SK-N-SH (cell line): ENCODE data around the gene AP5M1. TPM values are rescaled to one million over a fixed set of nuclear protein-coding genes. Genes with fewer than 3 reads are reported as not detected.

ENCODE experiments used
- CTCF ChIA-PET: fragments of 300-600, 350-600 bp; formaldehyde crosslinking; extraction: SDS; loops from one replicate; lab custom pipeline; 2021; lab: Yijun Ruan, JAX
- POLR2A ChIA-PET: fragments of 350-600 bp; sonication (Branson Sonifier 250); formaldehyde crosslinking; extraction: SDS; loops from one replicate; lab custom pipeline; 2020; ENCODE audit warnings: antibody characterized with exemption, inconsistent platforms; lab: Yijun Ruan, JAX
- DNase-seq: peaks from one replicate; pipeline ENCODE4 v3.0.0; 2012
- H2AFZ ChIP-seq: fragments of 200-600 bp; sonication (generic); 2 replicates; pipeline ENCODE4 v1.8.1; 2016; ENCODE audit warnings: antibody characterized with exemption, mild to moderate bottlenecking, low read depth
- H3F3A ChIP-seq: fragments of 200-600 bp; sonication (generic); replicated peaks from 2 replicates; pipeline ENCODE3; 2016; ENCODE audit warnings: antibody characterized with exemption, mild to moderate bottlenecking; ENCODE audit not compliant: insufficient read depth
- H3K27ac ChIP-seq, 2 experiments: fragments of 200-500 bp in 1 of 2; fragments of 200-600 bp in 1 of 2; sonication (Bioruptor generic) in 1 of 2; sonication (generic), shearing (Covaris generic) in 1 of 2; 2 replicates each; pipeline versions ENCODE4 v1.5.1 to v1.6.1; 2014 to 2016; ENCODE audit warnings: low read depth in 2 of 2, inconsistent platforms in 1 of 2, low read length in 1 of 2, mild to moderate bottlenecking in 1 of 2, mixed read lengths in 1 of 2
- H3K27me3 ChIP-seq: fragments of 200-600 bp; sonication (generic), shearing (Covaris generic); 2 replicates; pipeline ENCODE4 v1.6.1; 2016; ENCODE audit warnings: mixed run types; ENCODE audit not compliant: insufficient read depth
- H3K36me3 ChIP-seq, 2 experiments: fragments of 200-500 bp in 1 of 2; fragments of 200-600 bp in 1 of 2; sonication (Bioruptor generic) in 1 of 2; sonication (generic) in 1 of 2; replicated peaks in 1 of 2; 2 replicates each; pipeline versions ENCODE3 to v1.5.1; 2014 to 2016; ENCODE audit warnings: low read length in 1 of 2, mild to moderate bottlenecking in 1 of 2; ENCODE audit not compliant: insufficient read depth in 2 of 2, control insufficient read depth in 1 of 2
- H3K4me1 ChIP-seq, 2 experiments: fragments of 200-500 bp in 1 of 2; fragments of 200-600 bp in 1 of 2; sonication (Bioruptor generic) in 1 of 2; sonication (generic), shearing (Covaris generic) in 1 of 2; 2 replicates each; pipeline versions ENCODE4 v1.5.1 to v1.6.1; 2014 to 2016; ENCODE audit warnings: low read depth in 1 of 2, low read length in 1 of 2, mixed run types in 1 of 2; ENCODE audit not compliant: insufficient read depth in 2 of 2, control insufficient read depth in 1 of 2
- H3K4me2 ChIP-seq: fragments of 200-600 bp; sonication (generic), shearing (Covaris generic); 2 replicates; pipeline ENCODE4 v1.6.1; 2017; ENCODE audit warnings: mixed run types
- H3K4me3 ChIP-seq, 2 experiments: fragments of 200-500 bp in 1 of 2; fragments of 200-600 bp in 1 of 2; sonication (Bioruptor generic) in 1 of 2; sonication (generic), shearing (Covaris generic) in 1 of 2; 2 replicates each; pipeline versions ENCODE4 v1.5.1 to v1.8.1; 2014 to 2016; ENCODE audit warnings: low read depth in 2 of 2, inconsistent platforms in 1 of 2, low read length in 1 of 2, mild to moderate bottlenecking in 1 of 2, mixed read lengths in 1 of 2, moderate library complexity in 1 of 2
- H3K79me2 ChIP-seq: fragments of 200-600 bp; sonication (generic); 2 replicates; pipeline ENCODE4 v1.8.1; 2017; ENCODE audit warnings: mild to moderate bottlenecking; ENCODE audit not compliant: insufficient read depth
- H3K9ac ChIP-seq: fragments of 200-600 bp; sonication (generic); 2 replicates; pipeline ENCODE4 v1.6.1; 2017; ENCODE audit warnings: mixed run types
- H3K9me2 ChIP-seq: fragments of 200-600 bp; sonication (generic); 2 replicates; pipeline ENCODE4 v1.6.1; 2017; ENCODE audit warnings: mixed run types
- H3K9me3 ChIP-seq: fragments of 200-600 bp; sonication (generic); 2 replicates; pipeline ENCODE4 v1.6.1; 2017; ENCODE audit warnings: mixed run types, mild to moderate bottlenecking, moderate library complexity
- H4K20me1 ChIP-seq: fragments of 200-600 bp; sonication (generic); 2 replicates; pipeline ENCODE4 v1.6.1; 2017; ENCODE audit warnings: mild to moderate bottlenecking, mixed run types; ENCODE audit not compliant: insufficient read depth
- CHD2 ChIP-seq: fragments of 150-350 bp; IDR thresholded peaks from 2 replicates; pipeline ENCODE4 v1.6.1; 2018; ENCODE audit warnings: low read length; ENCODE audit not compliant: partially characterized antibody
- ELF1 ChIP-seq: IDR thresholded peaks from 2 replicates; pipeline ENCODE4 v1.4.0; 2012
- FOSL2 ChIP-seq: IDR thresholded peaks from 2 replicates; pipeline ENCODE4 v1.4.0; 2012; ENCODE audit warnings: low read depth, mild to moderate bottlenecking, moderate library complexity, borderline replicate concordance
- FOXJ3 ChIP-seq: sonication (generic); formaldehyde crosslinking; IDR thresholded peaks from 2 replicates; pipeline ENCODE4 v1.5.1; 2020; ENCODE audit warnings: mild to moderate bottlenecking, missing genetic modification reagents
- FOXM1 ChIP-seq: IDR thresholded peaks from 2 replicates; pipeline ENCODE4 v1.4.0; 2012; ENCODE audit warnings: low read depth, mild to moderate bottlenecking
- GATA2 ChIP-seq: sonication (generic); formaldehyde crosslinking; IDR thresholded peaks from 2 replicates; pipeline ENCODE4 v1.5.0; 2020; ENCODE audit warnings: mild to moderate bottlenecking, missing genetic modification reagents
- JUND ChIP-seq: IDR thresholded peaks from 2 replicates; pipeline ENCODE4 v1.4.0; 2012
- RAD21 ChIP-seq: IDR thresholded peaks from 2 replicates; pipeline ENCODE4 v1.6.1; 2012; ENCODE audit warnings: mild to moderate bottlenecking, low read length
- RFX5 ChIP-seq: IDR thresholded peaks from 2 replicates; pipeline ENCODE4 v1.6.1; 2012; ENCODE audit warnings: mild to moderate bottlenecking, improper control_type of control experiment, low read length
- SIN3A ChIP-seq: IDR thresholded peaks from 2 replicates; pipeline ENCODE4 v1.6.1; 2012; ENCODE audit warnings: low read depth, mild to moderate bottlenecking, low read length, moderate library complexity, borderline replicate concordance
- SMC3 ChIP-seq: IDR thresholded peaks from 2 replicates; pipeline ENCODE4 v1.6.1; 2012; ENCODE audit warnings: low read depth, low read length, improper control_type of control experiment
- TEAD4 ChIP-seq: IDR thresholded peaks from 2 replicates; pipeline ENCODE4 v1.4.0; 2012; ENCODE audit warnings: mild to moderate bottlenecking, borderline replicate concordance; ENCODE audit not compliant: insufficient read depth
- WGBS: methylation state at CpG from one replicate; pipeline ENCODE4 v1.1.6; 2017; ENCODE audit warnings: low lambda C conversion rate; 5-methylcytosine and 5-hydroxymethylcytosine counted together
- polyA plus RNA-seq, 3 experiments: library from polyadenylated mRNA; depleted of rRNA; stranded (reverse); fragments of >200 nt; gene quantifications; 2 replicates each; pipeline ENCODE4 v1.2.3, GENCODE V29; 2012
- TF ChIP-seq, protein P1 (sequence below): fragments of 150-350 bp; IDR thresholded peaks from 2 replicates; pipeline ENCODE4 v1.6.1; 2017; ENCODE audit warnings: antibody characterized with exemption, low read length, low read depth, borderline replicate concordance
- TF ChIP-seq, protein P2 (sequence below): IDR thresholded peaks from 2 replicates; pipeline ENCODE4 v1.6.1; 2012; ENCODE audit warnings: mild to moderate bottlenecking, low read depth, low read length, moderate library complexity
- TF ChIP-seq, protein P3 (sequence below): fragments of 200-600 bp; sonication (generic); IDR thresholded peaks from 2 replicates; pipeline ENCODE4 v1.6.1; 2017; ENCODE audit warnings: antibody characterized with exemption, mild to moderate bottlenecking, moderate library complexity
- TF ChIP-seq, protein P4 (sequence below): IDR thresholded peaks from 2 replicates; pipeline ENCODE4 v1.4.0; 2012; ENCODE audit warnings: low read depth

Gene AP5M1
- polyA plus RNA-seq, 1 of the 3 experiments (the other 2 are of a cell fraction) = 13.1 TPM

DNA sequence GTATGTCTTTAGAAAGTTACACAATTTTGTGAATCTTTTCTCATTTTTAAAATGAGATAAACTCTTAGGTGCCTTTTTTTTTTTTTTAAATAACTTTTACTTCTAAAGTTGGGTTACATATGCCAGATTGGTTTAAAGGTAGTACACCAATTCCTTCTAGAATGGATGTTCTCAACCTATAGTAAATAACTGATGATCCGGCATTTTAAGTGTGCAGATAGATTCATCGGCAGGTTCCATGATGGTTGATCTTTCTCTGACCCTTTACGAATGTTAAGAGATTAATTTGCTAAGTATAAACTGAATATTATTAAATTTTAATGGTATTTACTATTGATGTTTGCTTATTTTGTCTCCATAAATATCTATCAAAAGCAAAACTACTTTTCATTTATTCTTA is 8.3 kb downstream of the AP5M1 start:
- no peak for TF ChIP-seq ELF1
- TF ChIP-seq, protein P1, sequence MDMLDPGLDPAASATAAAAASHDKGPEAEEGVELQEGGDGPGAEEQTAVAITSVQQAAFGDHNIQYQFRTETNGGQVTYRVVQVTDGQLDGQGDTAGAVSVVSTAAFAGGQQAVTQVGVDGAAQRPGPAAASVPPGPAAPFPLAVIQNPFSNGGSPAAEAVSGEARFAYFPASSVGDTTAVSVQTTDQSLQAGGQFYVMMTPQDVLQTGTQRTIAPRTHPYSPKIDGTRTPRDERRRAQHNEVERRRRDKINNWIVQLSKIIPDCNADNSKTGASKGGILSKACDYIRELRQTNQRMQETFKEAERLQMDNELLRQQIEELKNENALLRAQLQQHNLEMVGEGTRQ = no peak
- TF ChIP-seq, protein P2, sequence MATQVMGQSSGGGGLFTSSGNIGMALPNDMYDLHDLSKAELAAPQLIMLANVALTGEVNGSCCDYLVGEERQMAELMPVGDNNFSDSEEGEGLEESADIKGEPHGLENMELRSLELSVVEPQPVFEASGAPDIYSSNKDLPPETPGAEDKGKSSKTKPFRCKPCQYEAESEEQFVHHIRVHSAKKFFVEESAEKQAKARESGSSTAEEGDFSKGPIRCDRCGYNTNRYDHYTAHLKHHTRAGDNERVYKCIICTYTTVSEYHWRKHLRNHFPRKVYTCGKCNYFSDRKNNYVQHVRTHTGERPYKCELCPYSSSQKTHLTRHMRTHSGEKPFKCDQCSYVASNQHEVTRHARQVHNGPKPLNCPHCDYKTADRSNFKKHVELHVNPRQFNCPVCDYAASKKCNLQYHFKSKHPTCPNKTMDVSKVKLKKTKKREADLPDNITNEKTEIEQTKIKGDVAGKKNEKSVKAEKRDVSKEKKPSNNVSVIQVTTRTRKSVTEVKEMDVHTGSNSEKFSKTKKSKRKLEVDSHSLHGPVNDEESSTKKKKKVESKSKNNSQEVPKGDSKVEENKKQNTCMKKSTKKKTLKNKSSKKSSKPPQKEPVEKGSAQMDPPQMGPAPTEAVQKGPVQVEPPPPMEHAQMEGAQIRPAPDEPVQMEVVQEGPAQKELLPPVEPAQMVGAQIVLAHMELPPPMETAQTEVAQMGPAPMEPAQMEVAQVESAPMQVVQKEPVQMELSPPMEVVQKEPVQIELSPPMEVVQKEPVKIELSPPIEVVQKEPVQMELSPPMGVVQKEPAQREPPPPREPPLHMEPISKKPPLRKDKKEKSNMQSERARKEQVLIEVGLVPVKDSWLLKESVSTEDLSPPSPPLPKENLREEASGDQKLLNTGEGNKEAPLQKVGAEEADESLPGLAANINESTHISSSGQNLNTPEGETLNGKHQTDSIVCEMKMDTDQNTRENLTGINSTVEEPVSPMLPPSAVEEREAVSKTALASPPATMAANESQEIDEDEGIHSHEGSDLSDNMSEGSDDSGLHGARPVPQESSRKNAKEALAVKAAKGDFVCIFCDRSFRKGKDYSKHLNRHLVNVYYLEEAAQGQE = no peak
- TF ChIP-seq FOXJ3 (CRISPR knock-in tag) = no peak
- no peak for TF ChIP-seq FOSL2
- TF ChIP-seq, protein P3, sequence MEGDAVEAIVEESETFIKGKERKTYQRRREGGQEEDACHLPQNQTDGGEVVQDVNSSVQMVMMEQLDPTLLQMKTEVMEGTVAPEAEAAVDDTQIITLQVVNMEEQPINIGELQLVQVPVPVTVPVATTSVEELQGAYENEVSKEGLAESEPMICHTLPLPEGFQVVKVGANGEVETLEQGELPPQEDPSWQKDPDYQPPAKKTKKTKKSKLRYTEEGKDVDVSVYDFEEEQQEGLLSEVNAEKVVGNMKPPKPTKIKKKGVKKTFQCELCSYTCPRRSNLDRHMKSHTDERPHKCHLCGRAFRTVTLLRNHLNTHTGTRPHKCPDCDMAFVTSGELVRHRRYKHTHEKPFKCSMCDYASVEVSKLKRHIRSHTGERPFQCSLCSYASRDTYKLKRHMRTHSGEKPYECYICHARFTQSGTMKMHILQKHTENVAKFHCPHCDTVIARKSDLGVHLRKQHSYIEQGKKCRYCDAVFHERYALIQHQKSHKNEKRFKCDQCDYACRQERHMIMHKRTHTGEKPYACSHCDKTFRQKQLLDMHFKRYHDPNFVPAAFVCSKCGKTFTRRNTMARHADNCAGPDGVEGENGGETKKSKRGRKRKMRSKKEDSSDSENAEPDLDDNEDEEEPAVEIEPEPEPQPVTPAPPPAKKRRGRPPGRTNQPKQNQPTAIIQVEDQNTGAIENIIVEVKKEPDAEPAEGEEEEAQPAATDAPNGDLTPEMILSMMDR = no peak
- no peak for TF ChIP-seq FOXM1
- TF ChIP-seq SIN3A = no peak
- TF ChIP-seq CHD2 = no peak
- Histone ChIP-seq H2AFZ (no peak overlapping the region), H3K4me2 (no peak overlapping the region), H3K9ac (no peak overlapping the region), H3K27ac (no peak overlapping the region), H3K79me2 (peaks cover 40% of the 10 kb centered on the region), H4K20me1 (no peaks in the 10 kb centered on the region), H3K4me1 (no peaks in the 10 kb centered on the region), H3K9me3 (no peaks in the 10 kb centered on the region), H3K4me3 (no peak overlapping the region), H3K9me2 (no peaks in the 10 kb centered on the region), H3K27me3 (no peaks in the 10 kb centered on the region), H3F3A (peaks cover 15% of the 10 kb centered on the region), H3K36me3 (peaks cover 52 to 58% of the 10 kb centered on the region in 2 experiments)
- POLR2A ChIA-PET = no interaction called here
- CTCF ChIA-PET = no interaction called here
- 97% methylated on average over 3 of the region's 3 CpGs for WGBS
- no peak for DNase-seq

DNA sequence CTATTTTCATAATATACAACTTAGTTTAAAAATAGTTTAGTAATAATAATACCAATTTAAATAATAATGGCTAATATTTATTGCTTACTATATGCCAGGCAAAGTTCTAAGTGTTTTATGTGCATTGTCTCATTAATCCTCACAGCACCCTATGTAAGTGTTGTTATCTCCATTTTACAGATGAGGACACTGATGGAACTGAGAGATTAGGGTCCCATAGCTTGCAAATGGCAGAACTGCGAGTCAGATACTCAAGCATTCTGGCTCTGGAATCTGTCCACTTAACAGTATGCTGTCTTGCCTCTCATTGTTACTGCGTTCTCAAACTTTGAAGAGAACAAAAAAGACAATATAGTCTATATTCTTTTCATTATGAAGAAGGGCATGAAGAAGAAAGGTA is 19.0 kb downstream of the AP5M1 start:
- no peaks in the 10 kb centered on the region for H3K79me2 ChIP-seq
- DNase-seq = no peak
- no peak overlapping the region for H3K4me2 ChIP-seq
- H3F3A ChIP-seq = no peaks in the 10 kb centered on the region
- no peaks in the 10 kb centered on the region for H3K9me3 ChIP-seq
- H3K9ac ChIP-seq = no peak overlapping the region
- H2AFZ ChIP-seq = no peak overlapping the region
- no peaks in the 10 kb centered on the region for H4K20me1 ChIP-seq
- no peak for TF ChIP-seq GATA2 (CRISPR knock-in tag)
- no peak for TF ChIP-seq SMC3
- TF ChIP-seq JUND = no peak
- no peak for TF ChIP-seq CHD2
- TF ChIP-seq, protein P4, sequence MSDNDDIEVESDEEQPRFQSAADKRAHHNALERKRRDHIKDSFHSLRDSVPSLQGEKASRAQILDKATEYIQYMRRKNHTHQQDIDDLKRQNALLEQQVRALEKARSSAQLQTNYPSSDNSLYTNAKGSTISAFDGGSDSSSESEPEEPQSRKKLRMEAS = no peak
- no peak for TF ChIP-seq TEAD4
- no peak for TF ChIP-seq RAD21
- no peak for TF ChIP-seq RFX5
- WGBS = 85% methylated on average over 2 of the region's 2 CpGs
- no peak overlapping the region for H3K27ac ChIP-seq
- H3K4me3 ChIP-seq = no peak overlapping the region
- no peaks in the 10 kb centered on the region; a peak in 2 of 4 replicates for H3K4me1 ChIP-seq
- H3K27me3 ChIP-seq = no peaks in the 10 kb centered on the region
- POLR2A ChIA-PET = no interaction called here
- peaks cover 51 to 73% of the 10 kb centered on the region in 2 experiments for H3K36me3 ChIP-seq
- H3K9me2 ChIP-seq = no peaks in the 10 kb centered on the region
- CTCF ChIA-PET = interaction anchor here (0.6 kb wide), 1 partner anchor 34 kb away, joined by 4 read pairs; no protein-coding TSS in a partner anchor
